Bronchial epithelial cell (primary cell): ENCODE measurements around the gene TSG101. TPM values are rescaled to one million over a fixed set of nuclear protein-coding genes. Genes with fewer than 3 reads are reported as not detected.

Experiments used
- DNase-seq: peaks from one replicate; pipeline ENCODE4 v3.0.0-alpha.2; 2010; ENCODE audit warnings: low read depth
- FAIRE-seq: peaks from 2 replicates; lab custom pipeline; 2011; peaks lifted over from hg19 to GRCh38; lab: Jason Lieb, UNC
- H3K27me3 ChIP-seq: 2 replicates; pipeline ENCODE4 v1.5.1; 2011; ENCODE audit warnings: low read length; ENCODE audit not compliant: control insufficient read depth, insufficient read depth
- H3K36me3 ChIP-seq: 2 replicates; pipeline ENCODE4 v1.5.1; 2011; ENCODE audit warnings: low read length; ENCODE audit not compliant: control insufficient read depth, insufficient read depth
- H3K4me3 ChIP-seq: 2 replicates; pipeline ENCODE4 v1.5.1; 2011; ENCODE audit warnings: mild to moderate bottlenecking, low read depth, low read length, control low read depth
- CTCF ChIP-seq: IDR thresholded peaks from 2 replicates; pipeline ENCODE4 v1.5.1; 2011; ENCODE audit warnings: mild to moderate bottlenecking, moderate library complexity, low read length, control low read depth, inconsistent platforms; ENCODE audit not compliant: insufficient read depth, severe bottlenecking
- total RNA-seq: library from RNA; depleted of rRNA; stranded (reverse); fragments of >200 nt; gene quantifications from 2 replicates; pipeline ENCODE4 v1.2.1, GENCODE V29; 2014

Gene TSG101
- total RNA-seq, 1 donor from 2014 or later: 71.1 TPM

GRCh38 chr11:18485913-18486528, 40.7 kb downstream of the TSG101 start:
- TF ChIP-seq CTCF: no peak
- peaks cover 6% of the 10 kb centered on the region for H3K36me3 ChIP-seq
- H3K4me3 ChIP-seq: no peak overlapping the region
- no peak for DNase-seq
- H3K27me3 ChIP-seq: no peaks in the 10 kb centered on the region
- FAIRE-seq: no peak

GRCh38 chr11:18479063-18479462, 47.7 kb downstream of the TSG101 start:
- no peak for TF ChIP-seq CTCF
- no peak for DNase-seq
- no peak for FAIRE-seq
- H3K27me3 ChIP-seq: no peaks in the 10 kb centered on the region
- H3K4me3 ChIP-seq: no peak overlapping the region
- peaks cover 10% of the 10 kb centered on the region for H3K36me3 ChIP-seq

GRCh38 chr11:18472587-18472986, 54.2 kb downstream of the TSG101 start:
- H3K36me3 ChIP-seq: peaks cover 1% of the 10 kb centered on the region
- FAIRE-seq: no peak

GRCh38 chr11:18471995-18472394, 54.7 kb downstream of the TSG101 start:
- DNase-seq (no peak), FAIRE-seq (no peak)
- no peak for TF ChIP-seq CTCF

More at GRCh38 chr11:18472587-18472986, 54.2 kb downstream of the TSG101 start:
- TF ChIP-seq CTCF: no peak
- Histone ChIP-seq H3K27me3 (no peaks in the 10 kb centered on the region), H3K4me3 (no peak overlapping the region)
- no peak for DNase-seq

GRCh38 chr11:18468961-18469360, 57.8 kb downstream of the TSG101 start:
- FAIRE-seq: no peak
- TF ChIP-seq CTCF: no peak
- no peak for DNase-seq
- no peaks in the 10 kb centered on the region for H3K27me3 ChIP-seq
- H3K4me3 ChIP-seq: no peak overlapping the region
- no peaks in the 10 kb centered on the region for H3K36me3 ChIP-seq

More at GRCh38 chr11:18471995-18472394, 54.7 kb downstream of the TSG101 start:
- H3K36me3 ChIP-seq: no peaks in the 10 kb centered on the region
- no peak overlapping the region for H3K4me3 ChIP-seq
- no peaks in the 10 kb centered on the region for H3K27me3 ChIP-seq

GRCh38 chr11:18468059-18468458, 58.7 kb downstream of the TSG101 start:
- FAIRE-seq: no peak
- no peak for TF ChIP-seq CTCF

More at GRCh38 chr11:18468059-18468458, 58.7 kb downstream of the TSG101 start:
- Histone ChIP-seq H3K27me3 (no peaks in the 10 kb centered on the region), H3K4me3 (no peak overlapping the region), H3K36me3 (no peaks in the 10 kb centered on the region)
- no peak for DNase-seq
